Kidney epithelial cell (primary cell): ENCODE results near the gene XBP1. TPM values are rescaled to one million over a fixed set of nuclear protein-coding genes. Genes with fewer than 3 reads are reported as not detected.

Experiments
- DNase-seq: peaks from one replicate; pipeline ENCODE4 v3.0.0-alpha.2; 2010; ENCODE audit warnings: low read depth
- H3K27me3 ChIP-seq: 2 replicates; pipeline ENCODE4 v1.6.0; 2011; ENCODE audit warnings: low read length; ENCODE audit not compliant: control insufficient read depth, insufficient read depth
- H3K36me3 ChIP-seq: 2 replicates; pipeline ENCODE4 v1.5.1; 2011; ENCODE audit warnings: low read length; ENCODE audit not compliant: control insufficient read depth, insufficient read depth
- H3K4me3 ChIP-seq: 2 replicates; pipeline ENCODE4 v1.5.1; 2011; ENCODE audit warnings: low read depth, mild to moderate bottlenecking, control low read depth, low read length
- CTCF ChIP-seq: IDR thresholded peaks from 2 replicates; pipeline ENCODE4 v1.5.1; 2011; ENCODE audit warnings: mild to moderate bottlenecking, moderate library complexity, low read length, control low read depth, inconsistent platforms; ENCODE audit not compliant: insufficient read depth, poor library complexity, severe bottlenecking
- total RNA-seq: library from RNA; depleted of rRNA; stranded (reverse); fragments of >200 nt; gene quantifications from 2 replicates; pipeline ENCODE4 v1.2.3, GENCODE V29; 2015

The XBP1 gene
- total RNA-seq, 1 donor from 2014 or later: 291 TPM

GRCh38 chr22:28750471-28750881, 49.9 kb downstream of the XBP1 start:
- TF ChIP-seq CTCF: no peak
- no peak for DNase-seq
- Histone ChIP-seq H3K4me3 (no peak overlapping the region), H3K27me3 (no peaks in the 10 kb centered on the region), H3K36me3 (no peaks in the 10 kb centered on the region)

Other genes starting within 250 kb of the XBP1 start
- gene TTC28, start 120.7 kb downstream of the XBP1 start, total RNA-seq: 10.9 and 13.5 TPM in 2 replicates
- 8.1 and 10.3 TPM in 2 replicates for gene CHEK2, start 58.7 kb downstream of the XBP1 start, total RNA-seq
- 23.0 and 34.2 TPM in 2 replicates for gene HSCB, start 58.5 kb downstream of the XBP1 start, total RNA-seq
- gene CCDC117, start 27.9 kb downstream of the XBP1 start, total RNA-seq: 14.1 and 19.1 TPM in 2 replicates
- gene ZNRF3, start 83.0 kb upstream of the XBP1 start, total RNA-seq: 10.5 and 14.0 TPM in 2 replicates